ENCODE results near the gene HAP1. TPM values are rescaled to one million over a fixed set of nuclear protein-coding genes. Genes with fewer than 3 reads are reported as not detected.

The HAP1 gene
- total and polyA plus RNA-seq, 2 of the 8 experiments (the other 6 are each of a cell fraction or from before 2014, with no cell fraction given) = 2.3 to 3.6 TPM

- Histone ChIP-seq H3K23me2 (ENCODE audit: low read depth, low read length) (no peaks in the 10 kb centered on the region), H3K27me3 (replicated peaks in 1 of 4; ENCODE audit: control insufficient read depth in 3 of 4, extremely low read depth in 1 of 4, insufficient read depth in 3 of 4, low read length in 3 of 4) (peaks cover 0 to 14% (median 5%) of the 10 kb centered on the region in 4 experiments; a peak in 5 of 7 replicates), H2BK15ac (ENCODE audit: low read length) (no peak overlapping the region), H2BK20ac (ENCODE audit: low read length) (no peak overlapping the region), H3K18ac (ENCODE audit: extremely low read depth, low read length) (no peak overlapping the region), H3K79me1 (ENCODE audit: low read depth, low read length) (no peaks in the 10 kb centered on the region), H4K20me1 (replicated peaks in 1 of 2; ENCODE audit: control insufficient read depth in 1 of 2, insufficient read depth in 2 of 2, low read length in 2 of 2) (no peaks in the 10 kb centered on the region), H3K14ac (ENCODE audit: insufficient read length) (no peak overlapping the region), H3K79me2 (ENCODE audit: control insufficient read depth in 1 of 2, insufficient read depth in 2 of 2, low read length in 2 of 2) (no peaks in the 10 kb centered on the region), H3K4me1 (replicated peaks in 1 of 4; ENCODE audit: control insufficient read depth in 3 of 4, insufficient read depth in 4 of 4, low read length in 3 of 4) (peaks cover 0 to 9% (median 7%) of the 10 kb centered on the region in 4 experiments; a peak in 6 of 7 replicates), H2AK5ac (ENCODE audit: low read depth, low read length) (no peak overlapping the region), H3K36me3 (ENCODE audit: control insufficient read depth in 2 of 4, insufficient read depth in 4 of 4, low read length in 3 of 4) (no peaks in the 10 kb centered on the region), H3K4me2 (ENCODE audit: insufficient read depth in 1 of 2, low read depth in 2 of 2, low read length in 2 of 2) (no peak overlapping the region), H4K5ac (ENCODE audit: insufficient read length, low read depth, low read length) (no peak overlapping the region), H3K27ac (ENCODE audit: low read depth, low read length) (no peak overlapping the region), H3K23ac (ENCODE audit: insufficient read length) (no peak overlapping the region), H3K4ac (replicated peaks; ENCODE audit: insufficient read length, low read depth, low read length) (no peak overlapping the region), H3K9ac (replicated peaks in 1 of 4; ENCODE audit: extremely low read depth in 1 of 4, low read depth in 3 of 4, low read length in 3 of 4) (no peak overlapping the region), H2BK5ac (ENCODE audit: low read depth, low read length) (no peak overlapping the region), H2BK120ac (replicated peaks; ENCODE audit: low read depth, low read length) (no peak overlapping the region), H2AFZ (ENCODE audit: low read length) (no peak overlapping the region), H3K9me3 (ENCODE audit: insufficient read depth in 2 of 2, low read depth in 1 of 2, low read length in 1 of 2) (no peaks in the 10 kb centered on the region), H4K8ac (ENCODE audit: extremely low read depth, insufficient read depth, low read length) (no peak overlapping the region; the same call in 1 of the 2 replicates), H3K4me3 (ENCODE audit: extremely low read depth in 1 of 4, insufficient read depth in 2 of 4, low read depth in 3 of 4, low read length in 4 of 4) (no peak overlapping the region), H3K56ac (replicated peaks; ENCODE audit: insufficient read length, low read depth, low read length) (no peak overlapping the region), H4K91ac (replicated peaks; ENCODE audit: insufficient read length, low read length) (no peak overlapping the region), H2BK12ac (ENCODE audit: low read depth, low read length) (no peak overlapping the region)
- FAIRE-seq (no peak), DNase-seq (ENCODE audit: low read depth in 1 of 2, low spot score in 2 of 2) (no peak)
- ChIA-PET CTCF (ENCODE audit: partially characterized antibody) (interaction anchor here (0.7 to 5.9 kb wide), 4 partner anchors 11 to 60 kb away, joined by 3 to 39 read pairs (median 4); no protein-coding TSS in a partner anchor), POLR2A (ENCODE audit: partially characterized antibody) (interaction anchor here (0.6 to 5.2 kb wide), 8 partner anchors 9 to 131 kb away, joined by 3 to 19 read pairs (median 4); partner anchors contain the start of gene JUP)
- 87% methylated on average over 9 of the region's 9 CpGs; no CpG with 5 or more reads in 1 of the 2 experiments for WGBS, 2 experiments (ENCODE audit: extremely low coverage in 1 of 2, insufficient coverage in 1 of 2, insufficient read length in 1 of 2, insufficient replicate concordance in 2 of 2, low coverage in 1 of 2, low lambda C conversion rate in 2 of 2, missing lambda C conversion rate in 1 of 2)
- TF ChIP-seq SIRT6 (IDR thresholded peaks at IDR 0.05; ENCODE audit: low read length) (no peak), BACH1 (IDR thresholded peaks at IDR 0.05; ENCODE audit: low read length) (no peak), SRF (IDR thresholded peaks at IDR 0.05; ENCODE audit: low read depth, low read length) (no peak), ATF2 (IDR thresholded peaks at IDR 0.05; ENCODE audit: low read length) (no peak), GTF2F1 (IDR thresholded peaks at IDR 0.05; ENCODE audit: borderline replicate concordance, low read depth, low read length) (no peak), SIN3A (conservative IDR thresholded peaks at IDR 0.05 in 1 of 2, IDR thresholded peaks at IDR 0.05 in 1 of 2; ENCODE audit: low read depth in 1 of 2, low read length in 2 of 2) (no peak), RBBP5 (IDR thresholded peaks at IDR 0.05; ENCODE audit: borderline replicate concordance, low read depth, low read length) (no peak), SAP30 (IDR thresholded peaks at IDR 0.05; ENCODE audit: insufficient read depth, insufficient replicate concordance, low read length) (no peak), KDM1A (IDR thresholded peaks at IDR 0.05; ENCODE audit: borderline replicate concordance, low read length) (no peak), SIX5 (IDR thresholded peaks at IDR 0.05; ENCODE audit: low read depth, low read length) (no peak), PHF8 (conservative IDR thresholded peaks at IDR 0.05; ENCODE audit: low read depth, low read length) (no peak)
Measured at GRCh38 chr17:41741709-41742108, 7.3 kb upstream of the HAP1 start.

All from H1 (cell line).